NCI-H510A (cell line): ENCODE results near the gene TTYH2.

Experiments used
- DNase-seq: peaks from one replicate; lab custom pipeline; 2025; lab: John Stamatoyannopoulos, UW

The TTYH2 gene

GRCh38 chr17:74295625-74296547, 82.5 kb downstream of the TTYH2 start:
- DNase-seq = no peak

DNA sequence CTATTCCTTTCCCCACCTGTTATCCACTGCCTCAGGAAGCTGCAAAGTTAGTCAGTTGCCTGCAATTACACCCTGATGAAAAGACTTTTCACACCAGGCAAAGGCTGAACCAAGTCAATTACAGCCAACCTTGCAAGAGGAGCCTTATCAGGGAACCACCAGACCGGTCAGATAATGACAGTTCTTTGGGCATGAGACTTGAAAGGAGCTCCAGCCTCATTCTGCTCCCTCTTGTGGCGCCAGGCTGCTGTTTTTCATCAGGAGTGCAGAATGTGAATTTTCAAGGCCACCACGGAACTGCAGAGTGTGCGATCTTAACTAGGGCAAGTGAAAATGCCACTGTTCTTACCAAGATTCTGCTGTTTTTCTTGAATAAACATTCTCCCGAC, 83.2 kb downstream of the TTYH2 start:
- no peak for DNase-seq

DNA sequence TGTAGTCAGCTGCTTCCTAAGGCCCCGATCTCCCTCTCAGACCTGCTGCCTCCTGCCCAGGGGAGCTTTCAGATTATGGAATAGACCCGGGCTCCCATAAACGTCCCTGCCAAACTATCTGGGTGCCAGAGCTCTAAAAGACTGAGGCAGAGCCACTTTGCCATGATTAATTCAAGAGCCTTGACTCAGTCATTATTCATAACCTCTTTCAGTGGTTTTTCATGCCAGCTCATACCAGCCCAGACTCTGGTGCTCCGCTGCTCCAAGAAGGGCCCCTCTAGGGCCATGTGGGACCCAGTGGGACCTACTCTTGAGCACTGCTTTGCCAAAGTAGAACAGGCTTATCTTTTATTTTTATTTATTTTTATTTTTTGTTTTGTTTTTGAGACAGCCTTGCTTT, 84.6 kb downstream of the TTYH2 start:
- DNase-seq = no peak

DNA sequence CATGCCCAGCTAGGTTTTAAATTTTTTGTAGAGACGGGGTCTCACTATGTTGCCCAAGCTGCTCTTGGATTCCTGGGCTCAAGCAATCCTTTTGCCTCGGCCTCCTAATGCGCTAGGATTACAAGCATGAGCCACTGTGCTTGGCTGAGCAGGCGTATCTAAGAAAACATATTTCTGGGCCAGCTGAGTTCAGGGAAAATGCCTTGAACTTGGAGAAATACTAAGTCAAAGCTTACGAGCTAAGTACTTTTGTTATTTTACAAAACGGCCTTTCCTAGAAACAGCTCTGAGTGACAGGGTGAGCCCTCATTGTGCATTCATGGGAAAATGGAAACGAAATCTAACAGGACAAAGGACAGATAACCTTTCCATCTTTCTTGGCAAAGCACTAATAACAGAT, 85.4 kb downstream of the TTYH2 start:
- DNase-seq = no peak

- DNase-seq = no peak
Measured at GRCh38 chr17:74299226-74300009, 86.0 kb downstream of the TTYH2 start.

- DNase-seq = no peak
Measured at GRCh38 chr17:74303305-74303704, 89.9 kb downstream of the TTYH2 start.

GRCh38 chr17:74304184-74304583, 90.8 kb downstream of the TTYH2 start:
- DNase-seq = no peak

GRCh38 chr17:74305865-74306654, 92.7 kb downstream of the TTYH2 start:
- no peak for DNase-seq

- no peak for DNase-seq
Measured at GRCh38 chr17:74307984-74308773, 94.8 kb downstream of the TTYH2 start.

GRCh38 chr17:74309902-74310301, 96.5 kb downstream of the TTYH2 start:
- no peak for DNase-seq
